M059J (cell line): ENCODE measurements around the gene SHLD3. TPM values are rescaled to one million over a fixed set of nuclear protein-coding genes. Genes with fewer than 3 reads are reported as not detected.

Experiments used
- total RNA-seq: library from RNA; depleted of rRNA; stranded (reverse); fragments of >200 nt; shearing (Covaris generic); gene quantifications from 2 replicates; pipeline ENCODE4 v1.2.3, GENCODE V29; 2014; rRNA removed

Gene SHLD3
- total RNA-seq, 1 experiment from 2014 or later: 5.6 TPM

Other genes starting within 250 kb of the SHLD3 start
- 16.5 and 18.9 TPM in 2 replicates for gene ADAMTS6, start 143.1 kb upstream of the SHLD3 start, total RNA-seq
- gene CENPK, start 61.9 kb upstream of the SHLD3 start, total RNA-seq: 18.5 and 31.3 TPM in 2 replicates
- gene PPWD1, start 61.7 kb upstream of the SHLD3 start, total RNA-seq: 21.5 and 29.0 TPM in 2 replicates
- 6.3 and 13.0 TPM in 2 replicates for gene TRIM23, start 694 bp upstream of the SHLD3 start, total RNA-seq
- 27.8 and 39.3 TPM in 2 replicates for gene TRAPPC13, start within 50 bp of the SHLD3 start, total RNA-seq
- 3.3 and 5.1 TPM in 2 replicates for gene SGTB, start 97.1 kb downstream of the SHLD3 start, total RNA-seq
- 12.3 and 27.9 TPM in 2 replicates for gene NLN, start 97.2 kb downstream of the SHLD3 start, total RNA-seq